GM18499 (cell line): ENCODE data around the gene MXRA7.

Experiments
- ATAC-seq: cut with Tn5 transposase; IDR thresholded peaks from one replicate; pipeline ENCODE4 v1.9.1; 2021; ENCODE audit warnings: moderate number of reproducible peaks; ENCODE audit not compliant: insufficient read depth, unreplicated experiment

The MXRA7 gene

DNA sequence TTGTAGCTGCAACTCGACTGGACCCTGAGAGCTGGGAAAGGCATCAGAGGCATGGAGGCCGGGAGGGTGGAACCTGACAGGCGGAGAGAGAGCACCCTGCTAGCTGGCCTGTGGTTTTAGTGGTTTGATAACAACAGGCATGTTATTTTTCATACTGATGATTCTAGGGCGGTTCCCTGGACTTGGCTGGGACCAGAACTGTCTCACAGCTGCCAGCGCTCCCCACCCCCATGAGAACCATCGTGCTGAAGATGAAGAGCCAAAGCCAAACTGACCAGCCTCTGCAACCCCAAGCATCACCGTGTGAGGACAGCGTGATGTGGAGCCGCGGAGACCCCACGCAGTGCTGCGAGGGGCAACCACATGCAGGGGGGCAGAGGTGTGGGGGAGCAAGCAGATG lies 28.5 kb downstream of the MXRA7 start:
- no peak for ATAC-seq

DNA sequence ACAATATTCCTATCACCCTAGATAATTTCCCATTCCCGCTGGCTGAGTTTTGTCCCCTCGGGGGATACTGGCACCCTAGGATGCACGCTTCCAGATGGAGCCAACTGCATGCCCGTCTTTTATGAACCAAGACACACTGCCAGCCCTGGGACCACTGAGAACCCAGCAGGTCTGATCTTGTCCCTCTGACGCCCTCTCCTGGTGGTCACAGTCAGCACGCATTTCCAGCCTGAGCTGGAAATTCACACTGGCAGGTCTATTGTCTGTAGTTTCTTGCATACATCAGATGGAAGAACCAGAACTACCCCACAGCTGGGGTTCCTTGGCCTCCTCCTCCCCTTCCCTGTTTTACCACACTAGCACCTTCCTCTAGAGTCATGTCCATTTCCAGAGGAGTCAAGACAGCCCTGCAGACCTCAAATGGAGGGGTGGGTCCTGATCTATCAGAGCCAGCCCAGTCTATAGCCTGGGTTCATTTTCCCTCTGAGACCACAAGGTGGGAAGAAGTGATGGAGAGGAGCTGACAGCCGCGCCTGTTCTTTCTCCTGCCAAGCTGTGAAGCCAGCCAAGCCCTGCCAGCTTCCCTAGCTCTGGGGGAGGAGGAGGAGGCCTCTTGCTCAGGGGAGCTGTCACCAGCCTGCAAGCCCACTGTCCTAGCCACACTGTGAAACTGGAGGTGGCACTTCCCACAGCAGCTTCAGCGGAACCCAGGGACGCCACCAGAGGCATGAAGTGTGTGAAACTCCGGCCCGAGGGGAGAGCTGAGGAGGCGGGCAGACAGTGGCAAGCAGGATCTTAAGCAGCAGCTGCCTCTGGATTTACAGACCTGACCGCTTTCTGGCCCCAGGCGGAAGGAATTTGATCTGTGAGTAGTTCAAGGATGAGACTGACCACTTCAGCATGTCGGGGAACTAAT lies 29.3 kb downstream of the MXRA7 start:
- no peak for ATAC-seq

DNA sequence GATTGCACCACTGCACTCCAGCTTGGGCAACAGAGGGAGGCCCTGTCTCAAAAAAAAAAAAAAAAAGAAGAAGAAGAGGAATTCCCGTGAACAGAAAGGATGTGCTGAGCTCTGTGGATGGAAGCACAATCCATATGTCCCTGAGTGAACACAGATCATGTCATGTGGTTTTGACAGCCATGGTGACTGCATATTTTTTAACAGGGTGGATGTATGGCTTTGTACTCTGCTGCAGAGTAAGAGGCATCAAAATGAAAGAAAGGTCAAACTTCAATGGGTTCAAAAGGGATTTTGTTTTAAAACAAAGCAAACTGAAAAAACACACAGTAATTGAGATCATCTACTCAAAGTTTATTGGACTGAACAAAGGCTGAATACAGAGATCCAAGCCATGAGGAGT lies 31.5 kb downstream of the MXRA7 start:
- ATAC-seq: no peak

- no peak for ATAC-seq
These were observed 32.4 kb downstream of the MXRA7 start for GRCh38 chr17:76678330-76678729.

GRCh38 chr17:76677406-76677805 lies 33.4 kb downstream of the MXRA7 start:
- ATAC-seq: no peak

- ATAC-seq: no peak
These were observed 34.1 kb downstream of the MXRA7 start for GRCh38 chr17:76676629-76677028.

DNA sequence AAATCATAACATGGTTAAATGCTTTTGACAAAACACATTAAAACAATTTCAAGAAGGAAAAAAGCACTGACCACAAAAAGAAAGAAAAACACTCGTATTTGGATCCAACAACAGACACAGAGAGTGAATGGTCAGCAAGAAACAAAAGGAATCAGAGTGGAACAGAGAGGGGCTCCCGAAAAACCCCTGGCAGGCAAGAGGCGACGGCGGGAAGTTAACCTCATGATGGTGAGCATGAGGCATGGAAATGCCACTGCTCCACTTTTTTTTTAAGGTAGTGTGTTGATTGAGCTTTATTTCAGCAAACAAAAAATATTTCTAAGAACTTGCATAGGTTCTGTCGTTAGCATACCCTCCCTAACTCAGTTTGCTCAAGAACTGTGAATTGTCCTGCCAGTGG lies 35.1 kb downstream of the MXRA7 start:
- no peak for ATAC-seq

DNA sequence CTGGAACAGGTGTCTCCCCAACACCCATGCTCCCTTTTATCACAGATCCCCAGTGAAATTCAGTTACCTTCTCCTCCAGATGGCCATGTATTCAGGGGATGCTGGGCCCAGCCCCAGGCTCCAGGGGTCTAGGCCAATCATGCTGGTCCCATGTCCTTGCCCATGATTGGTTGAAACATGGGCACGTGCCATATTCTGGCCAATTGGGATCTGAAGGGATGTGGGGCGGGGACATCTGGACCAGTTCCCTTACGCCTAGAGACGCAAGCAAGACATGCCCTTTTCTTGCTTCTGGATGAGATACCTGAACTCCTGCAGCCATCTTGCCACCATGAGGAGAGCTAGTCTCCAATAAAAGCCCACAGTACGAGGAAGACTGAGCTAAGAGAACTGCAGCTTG lies 36.2 kb downstream of the MXRA7 start:
- ATAC-seq: no peak

DNA sequence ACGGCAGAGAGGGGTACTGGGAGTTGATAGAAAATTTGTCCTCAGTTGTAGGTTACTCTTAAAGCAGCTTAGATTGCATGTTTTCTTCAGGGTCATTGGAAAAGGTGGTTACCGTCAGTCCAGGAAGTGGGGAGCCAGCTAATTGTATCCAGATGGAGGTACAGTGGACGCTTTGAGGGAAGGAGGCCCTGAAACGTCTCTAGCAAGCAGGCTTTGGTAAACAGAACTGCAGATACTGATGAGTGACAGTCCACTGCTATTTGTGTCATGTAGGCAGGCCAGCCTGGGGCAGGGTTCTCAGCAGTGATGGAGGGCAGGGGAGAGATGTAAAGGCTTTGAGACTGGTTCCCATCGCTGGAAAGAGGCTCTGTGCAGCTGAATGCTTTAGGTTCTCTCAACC lies 37.0 kb downstream of the MXRA7 start:
- ATAC-seq: no peak

- ATAC-seq: no peak
These were observed 37.9 kb downstream of the MXRA7 start for GRCh38 chr17:76672892-76673291.

- ATAC-seq: no peak
These were observed 38.4 kb downstream of the MXRA7 start for GRCh38 chr17:76672270-76672851.

GRCh38 chr17:76671912-76672262 lies 38.9 kb downstream of the MXRA7 start:
- ATAC-seq: no peak

DNA sequence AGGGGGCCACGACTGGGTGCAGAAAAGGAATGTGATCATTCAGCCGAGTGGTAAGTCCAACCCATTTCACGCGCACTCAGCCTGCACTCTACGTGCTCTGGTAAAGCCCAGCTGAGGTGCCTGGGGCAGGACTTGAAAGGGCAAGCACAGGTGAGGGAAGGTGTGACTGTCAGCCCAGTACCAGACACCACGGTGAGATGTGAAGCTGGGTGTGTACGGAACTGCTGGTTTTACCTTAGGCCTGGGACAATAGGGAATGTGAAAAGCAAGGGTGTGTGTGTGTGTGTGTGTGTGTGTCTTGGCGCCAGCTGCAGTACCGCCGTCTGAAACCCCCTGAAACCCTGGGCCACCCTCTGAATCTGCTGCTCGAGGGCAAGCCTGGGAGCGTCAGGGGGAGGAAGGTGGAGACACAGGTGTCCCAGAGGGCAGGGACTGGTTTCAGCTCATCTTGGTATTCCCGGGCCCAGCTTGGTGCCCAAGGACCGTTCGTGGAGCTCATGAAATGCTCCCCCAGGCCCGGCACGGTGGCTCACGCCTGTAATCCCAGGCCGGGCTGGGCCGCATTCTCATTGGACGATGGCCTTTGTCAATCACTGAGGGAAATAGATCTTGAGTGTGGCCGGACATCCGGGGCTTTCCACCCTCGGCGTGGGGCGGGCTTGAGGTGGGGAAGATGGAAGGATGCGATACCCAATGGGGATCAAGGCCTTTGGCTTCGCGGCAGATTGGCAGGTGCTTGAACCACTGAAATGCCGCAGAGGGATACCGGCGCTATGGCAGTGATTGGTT lies 39.4 kb downstream of the MXRA7 start:
- peak; percentile 92 for ATAC-seq

DNA sequence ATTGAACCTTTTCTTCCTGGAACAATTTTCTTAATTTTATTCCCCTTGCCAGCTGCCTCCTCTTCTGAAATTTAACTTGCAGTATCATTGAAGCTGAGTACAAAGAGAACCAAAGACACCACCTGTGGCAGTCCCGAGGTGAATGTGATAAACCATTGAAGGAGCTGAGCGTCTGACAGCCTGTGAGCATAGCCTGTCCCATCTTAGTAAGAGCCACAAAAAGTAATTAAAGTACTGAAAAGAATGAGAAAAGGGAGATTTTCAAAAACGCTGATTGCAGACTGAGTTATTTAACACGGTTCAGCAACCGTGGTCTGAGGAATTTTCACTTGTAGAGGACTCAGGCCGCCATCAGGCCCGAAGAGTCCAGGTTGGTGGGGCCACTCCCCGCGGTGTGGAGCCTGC lies 40.0 kb downstream of the MXRA7 start:
- no peak for ATAC-seq

DNA sequence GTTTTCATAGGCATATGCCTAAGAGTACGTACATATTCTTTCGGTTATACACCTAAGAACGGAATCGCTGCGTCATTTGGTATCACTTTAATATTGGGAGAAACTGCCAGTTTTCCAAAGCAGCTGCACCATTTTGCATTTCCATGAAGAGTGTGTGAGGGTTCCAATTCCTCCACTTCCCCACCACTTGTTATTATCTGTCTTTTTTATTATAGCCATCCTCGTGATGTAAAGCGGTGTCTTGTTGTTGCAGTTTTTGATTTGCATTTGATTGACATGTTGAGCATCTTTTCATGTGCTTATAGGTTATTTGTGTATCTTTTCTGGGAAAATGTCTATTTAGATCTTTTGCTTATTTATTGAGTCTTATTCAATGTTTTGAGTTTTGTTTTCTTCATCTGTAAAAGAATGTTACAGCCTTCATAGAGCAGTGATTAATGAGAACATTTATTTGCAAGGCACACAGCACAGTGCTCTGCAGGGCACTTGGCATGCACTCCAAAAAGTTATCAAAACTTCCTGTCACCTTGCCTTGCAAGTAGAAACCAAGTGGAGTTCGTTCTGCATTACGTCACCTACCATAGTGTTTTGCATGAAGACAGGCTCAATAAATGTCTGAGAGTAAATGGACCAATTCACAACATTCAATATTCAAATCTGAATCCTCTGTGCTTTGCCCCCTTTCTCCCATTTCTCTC lies 40.6 kb downstream of the MXRA7 start:
- no peak for ATAC-seq

DNA sequence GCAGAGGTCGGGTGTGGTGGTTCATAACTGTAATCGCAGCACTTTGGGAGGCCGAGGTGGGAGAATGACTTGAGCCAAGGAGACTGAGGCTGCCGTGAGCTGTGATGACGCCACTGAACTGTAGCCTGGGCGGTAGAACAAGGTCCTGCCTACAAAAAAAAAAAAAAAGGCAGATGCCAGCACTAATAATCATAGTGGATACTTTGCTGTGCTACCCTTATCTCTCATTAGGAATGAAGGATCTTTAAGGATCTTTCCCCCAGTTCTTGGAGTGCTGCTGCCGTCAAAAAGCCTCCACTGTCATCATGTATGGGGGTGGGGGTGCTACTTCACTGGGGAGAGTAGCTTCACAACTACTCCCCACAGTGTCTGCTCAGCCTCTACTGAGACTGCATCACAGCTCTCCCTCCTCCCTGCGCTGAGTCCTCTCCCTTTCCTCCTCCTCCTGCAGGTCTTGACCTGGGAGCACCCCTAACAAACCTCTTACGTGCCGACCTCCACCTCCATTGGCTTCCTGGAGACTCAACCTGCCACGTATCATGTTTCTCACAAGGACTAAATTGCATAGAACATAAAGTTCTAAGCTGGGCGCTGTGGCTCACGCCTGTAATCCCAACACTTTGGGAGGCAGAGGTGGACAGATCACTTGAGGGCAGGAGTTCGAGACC lies 42.8 kb downstream of the MXRA7 start:
- no peak for ATAC-seq

DNA sequence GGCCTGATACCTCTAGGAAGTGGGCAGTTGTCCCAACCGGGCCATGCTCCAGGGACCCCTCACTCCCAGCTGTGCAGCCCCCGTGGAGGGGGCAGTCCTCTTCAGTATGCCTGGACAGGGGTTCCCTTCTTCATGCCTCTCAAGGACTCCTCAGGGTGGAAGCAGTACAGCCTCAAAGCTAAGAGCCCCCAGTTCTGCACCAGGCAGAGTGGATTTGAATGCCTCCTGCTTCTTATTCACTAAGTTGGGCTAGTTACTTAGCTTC lies 43.3 kb downstream of the MXRA7 start:
- ATAC-seq: no peak

GRCh38 chr17:76660656-76661042 lies 50.1 kb downstream of the MXRA7 start:
- ATAC-seq: no peak

DNA sequence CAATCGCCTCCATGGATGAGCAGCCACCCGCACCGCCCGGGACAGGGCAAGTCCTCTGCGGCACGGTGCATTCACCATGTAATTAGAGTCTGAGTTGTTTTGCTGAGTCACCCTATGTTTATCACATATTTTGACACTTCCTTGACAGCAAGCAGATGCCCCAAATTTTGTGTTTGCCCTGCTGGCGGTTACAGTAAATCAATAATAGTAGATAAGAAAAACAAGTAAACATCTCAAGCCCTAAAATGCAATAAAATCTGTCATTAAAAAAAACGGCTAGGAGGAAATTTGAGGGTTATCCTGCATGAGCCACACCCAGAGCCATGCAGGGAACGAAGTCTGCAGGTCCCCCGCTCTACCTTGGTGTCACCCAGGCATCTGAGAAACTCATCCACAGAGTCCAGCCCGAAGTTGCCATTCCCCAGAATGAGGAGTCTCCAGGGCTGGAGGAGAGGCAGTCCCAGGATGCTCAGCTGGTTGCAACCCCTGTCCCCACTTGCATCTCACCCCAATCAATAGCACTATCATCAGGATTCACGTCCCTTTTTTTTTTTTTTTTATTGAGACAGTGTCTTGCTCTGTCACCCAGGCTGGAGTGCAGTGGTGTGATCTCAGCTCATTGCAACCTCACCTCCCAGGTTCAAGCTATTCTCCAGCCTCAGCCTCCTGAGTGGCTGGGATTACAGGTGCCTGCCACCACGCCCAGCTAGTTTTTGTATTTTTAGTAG lies 50.7 kb downstream of the MXRA7 start:
- no peak for ATAC-seq

GRCh38 chr17:76658242-76658662 lies 52.5 kb downstream of the MXRA7 start:
- ATAC-seq: no peak
